H9 (cell line): ENCODE results near the gene ZNF446. TPM values are rescaled to one million over a fixed set of nuclear protein-coding genes. Genes with fewer than 3 reads are reported as not detected.

Experiments used
- DNase-seq: peaks from one replicate; pipeline ENCODE4 v3.0.0-alpha.2; 2017
- H2AFZ ChIP-seq: one replicate; pipeline ENCODE4 v1.6.1; 2013; ENCODE audit warnings: mild to moderate bottlenecking, low read length, control low read depth, moderate library complexity
- H2AK5ac ChIP-seq: 2 replicates; pipeline ENCODE4 v1.6.1; 2013; ENCODE audit warnings: low read length, control low read depth, mixed read lengths; ENCODE audit not compliant: insufficient read length
- H2BK120ac ChIP-seq: one replicate; pipeline ENCODE4 v1.6.1; 2013; ENCODE audit warnings: low read depth, mild to moderate bottlenecking, low read length, control low read depth, inconsistent platforms; ENCODE audit not compliant: poor library complexity, severe bottlenecking
- H2BK12ac ChIP-seq: 2 replicates; pipeline ENCODE4 v1.6.1; 2013; ENCODE audit warnings: low read length, control low read depth, mixed read lengths, low read depth; ENCODE audit not compliant: insufficient read length
- H2BK15ac ChIP-seq: 2 replicates; pipeline ENCODE4 v1.6.1; 2013; ENCODE audit warnings: low read depth, low read length, control low read depth
- H2BK20ac ChIP-seq: one replicate; pipeline ENCODE4 v1.6.1; 2013; ENCODE audit warnings: low read depth, mild to moderate bottlenecking, low read length, control low read depth, inconsistent platforms; ENCODE audit not compliant: poor library complexity, severe bottlenecking
- H2BK5ac ChIP-seq: 2 replicates; pipeline ENCODE4 v1.6.1; 2013; ENCODE audit warnings: low read length, control low read depth, mixed read lengths; ENCODE audit not compliant: insufficient read length
- H3K14ac ChIP-seq: 2 replicates; pipeline ENCODE4 v1.6.1; 2013; ENCODE audit warnings: low read length, control low read depth; ENCODE audit not compliant: insufficient read depth
- H3K18ac ChIP-seq: 2 replicates; pipeline ENCODE4 v1.6.1; 2013; ENCODE audit warnings: low read depth, mild to moderate bottlenecking, mixed read lengths, low read length, control low read depth; ENCODE audit not compliant: insufficient read length
- H3K23ac ChIP-seq: 2 replicates; pipeline ENCODE4 v1.6.1; 2013; ENCODE audit warnings: low read length, control low read depth, mixed read lengths, low read depth; ENCODE audit not compliant: insufficient read length
- H3K23me2 ChIP-seq: 2 replicates; pipeline ENCODE4 v1.6.1; 2013; ENCODE audit warnings: low read depth, mild to moderate bottlenecking, mixed read lengths, low read length, control low read depth; ENCODE audit not compliant: insufficient read length, poor library complexity, severe bottlenecking
- H3K27ac ChIP-seq: 2 replicates; pipeline ENCODE4 v1.5.1; 2013; ENCODE audit warnings: low read length, control low read depth, mixed read lengths, low read depth; ENCODE audit not compliant: insufficient read length
- H3K27me3 ChIP-seq: 2 replicates; pipeline ENCODE4 v1.6.1; 2013; ENCODE audit warnings: low read length, control low read depth, inconsistent platforms; ENCODE audit not compliant: insufficient read depth
- H3K4ac ChIP-seq: 2 replicates; pipeline ENCODE4 v1.6.1; 2013; ENCODE audit warnings: low read depth, mild to moderate bottlenecking, control low read depth, inconsistent platforms, low read length, moderate library complexity
- H3K4me1 ChIP-seq: 2 replicates; pipeline ENCODE4 v1.6.1; 2013; ENCODE audit warnings: low read length, control low read depth, inconsistent platforms; ENCODE audit not compliant: insufficient read depth
- H3K4me2 ChIP-seq: 2 replicates; pipeline ENCODE4 v1.6.1; 2013; ENCODE audit warnings: low read length, control low read depth, mixed read lengths; ENCODE audit not compliant: insufficient read length, insufficient read depth
- H3K56ac ChIP-seq: 2 replicates; pipeline ENCODE4 v1.6.1; 2013; ENCODE audit warnings: low read depth, mild to moderate bottlenecking, mixed read lengths, low read length, control low read depth; ENCODE audit not compliant: insufficient read length
- H3K79me1 ChIP-seq: 2 replicates; pipeline ENCODE4 v1.6.1; 2013; ENCODE audit warnings: low read depth, mild to moderate bottlenecking, moderate library complexity, low read length, control low read depth, inconsistent platforms; ENCODE audit not compliant: insufficient read depth, poor library complexity, severe bottlenecking
- H3K79me2 ChIP-seq: 2 replicates; pipeline ENCODE4 v1.6.1; 2013; ENCODE audit warnings: low read length, control low read depth, inconsistent platforms; ENCODE audit not compliant: insufficient read depth
- H3K9ac ChIP-seq: 2 replicates; pipeline ENCODE4 v1.6.1; 2013; ENCODE audit warnings: low read length, control low read depth, mixed read lengths; ENCODE audit not compliant: insufficient read length; ENCODE audit errors: extremely low read depth
- H3K9me3 ChIP-seq: one replicate; pipeline ENCODE4 v1.6.1; 2013; ENCODE audit warnings: low read depth, low read length, inconsistent platforms; ENCODE audit not compliant: control insufficient read depth
- H3T11ph ChIP-seq: one replicate; pipeline ENCODE4 v1.6.1; 2013; ENCODE audit warnings: mild to moderate bottlenecking, low read length, control low read depth, inconsistent platforms
- H4K20me1 ChIP-seq: one replicate; pipeline ENCODE4 v1.6.1; 2013; ENCODE audit not compliant: control insufficient read depth, insufficient read length, insufficient read depth
- H4K5ac ChIP-seq: 2 replicates; pipeline ENCODE4 v1.6.1; 2013; ENCODE audit warnings: low read depth, mild to moderate bottlenecking, mixed read lengths, low read length, control low read depth; ENCODE audit not compliant: insufficient read length
- H4K8ac ChIP-seq: replicated peaks from 2 replicates; pipeline ENCODE4 v1.6.1; 2013; ENCODE audit warnings: low read length, control low read depth, mixed read lengths, low read depth; ENCODE audit not compliant: insufficient read length
- H4K91ac ChIP-seq: 2 replicates; pipeline ENCODE4 v1.6.1; 2013; ENCODE audit warnings: low read depth, mild to moderate bottlenecking, moderate library complexity, mixed read lengths, low read length, control low read depth; ENCODE audit not compliant: insufficient read length
- H3K27ac Mint-ChIP-seq, 3 experiments: 2 replicates in 2 of 3; 3 replicates in 1 of 3; pipeline ENCODE4 v1.8.0; 2020 to 2021; ENCODE audit warnings: mixed read lengths in 3 of 3, mild to moderate bottlenecking in 1 of 3, moderate library complexity in 1 of 3
- H3K27me3 Mint-ChIP-seq: 2 replicates; pipeline ENCODE4 v1.8.0; 2021; ENCODE audit warnings: low read depth, mild to moderate bottlenecking, moderate library complexity, mixed read lengths
- H3K36me3 Mint-ChIP-seq, 3 experiments: 2 replicates in 2 of 3; 3 replicates in 1 of 3; pipeline ENCODE4 v1.8.0; 2020 to 2021; ENCODE audit warnings: low read depth in 3 of 3, mixed read lengths in 3 of 3; ENCODE audit not compliant: insufficient read depth in 1 of 3
- H3K4me1 Mint-ChIP-seq, 2 experiments: 2 replicates each; pipeline ENCODE4 v1.8.0; 2020; ENCODE audit warnings: mixed read lengths in 2 of 2
- H3K4me3 Mint-ChIP-seq, 2 experiments: 2 replicates in 1 of 2; 3 replicates in 1 of 2; pipeline ENCODE4 v1.8.0; 2020 to 2021; ENCODE audit warnings: mild to moderate bottlenecking in 2 of 2, mixed read lengths in 2 of 2, moderate library complexity in 1 of 2
- H3K9me3 Mint-ChIP-seq, 2 experiments: 2 replicates in 1 of 2; 3 replicates in 1 of 2; pipeline ENCODE4 v1.8.0; 2020; ENCODE audit warnings: mild to moderate bottlenecking in 2 of 2, mixed read lengths in 2 of 2, moderate library complexity in 1 of 2
- CTCF ChIP-seq: fragments of 200-600 bp; sonication (generic); conservative IDR thresholded peaks from 3 replicates; pipeline ENCODE4 v1.8.0; 2021; ENCODE audit warnings: antibody characterized with exemption, mild to moderate bottlenecking
- WGBS: extraction: QIAGEN DNeasy Blood & Tissue Kit; methylation state at CpG from one replicate; pipeline ENCODE4 v1.1.7; 2013; ENCODE audit warnings: missing lambda C conversion rate, low lambda C conversion rate, mixed read lengths; ENCODE audit not compliant: insufficient read length; ENCODE audit errors: extremely low coverage; 5-methylcytosine and 5-hydroxymethylcytosine counted together
- total RNA-seq: library from RNA; stranded (reverse); gene quantifications from 2 replicates; pipeline ENCODE4 v1.2.1, GENCODE V29; 2021

Gene ZNF446
- total RNA-seq, 1 experiment from 2014 or later: 7.6 TPM

- no CpG with 5 or more reads among the region's 12 CpGs for WGBS
- H3K9me3 Mint-ChIP-seq: no peaks in the 10 kb centered on the region
Observed at GRCh38 chr19:58474291-58474996, 1.7 kb upstream of the ZNF446 start.

More at GRCh38 chr19:58474291-58474996, 1.7 kb upstream of the ZNF446 start:
- no peak for TF ChIP-seq CTCF
- Histone ChIP-seq H3K56ac (no peak overlapping the region), H3K27me3 (no peaks in the 10 kb centered on the region), H4K20me1 (no peaks in the 10 kb centered on the region), H2AK5ac (no peak overlapping the region), H3K14ac (no peak overlapping the region), H3K9ac (no peak overlapping the region), H3K9me3 (no peaks in the 10 kb centered on the region), H4K5ac (no peak overlapping the region), H4K91ac (no peak overlapping the region), H4K8ac (no peak overlapping the region), H3K79me1 (no peaks in the 10 kb centered on the region), H3K4ac (no peak overlapping the region), H2AFZ (no peak overlapping the region), H3T11ph (no peak overlapping the region), H3K23ac (no peak overlapping the region), H2BK120ac (no peak overlapping the region), H2BK5ac (no peak overlapping the region), H3K79me2 (no peaks in the 10 kb centered on the region), H2BK20ac (no peak overlapping the region), H2BK12ac (no peak overlapping the region), H3K4me1 (no peaks in the 10 kb centered on the region), H3K18ac (no peak overlapping the region), H3K4me2 (no peak overlapping the region), H3K23me2 (peaks cover 7% of the 10 kb centered on the region), H2BK15ac (no peak overlapping the region), H3K27ac (no peak overlapping the region)
- Mint-ChIP-seq H3K4me3 (peak overlapping the region; percentile 88 to 94; a peak in 4 of 5 replicates), H3K36me3 (peaks cover 2 to 25% (median 4%) of the 10 kb centered on the region in 3 experiments; a peak in 6 of 7 replicates), H3K27me3 (no peaks in the 10 kb centered on the region; the same call in 1 of the 2 replicates), H3K27ac (no peak overlapping the region), H3K4me1 (peaks cover 9 to 13% of the 10 kb centered on the region in 2 experiments)
- no peak for DNase-seq
